GM23338 (cell line): ENCODE results near the gene GSTP1. TPM values are rescaled to one million over a fixed set of nuclear protein-coding genes. Genes with fewer than 3 reads are reported as not detected.
A peak's percentile ranks its signal among the peaks of the same experiment; 100 is the strongest.

Experiments
- ATAC-seq: fragments of 200-7000 bp; cut with Tn5 transposase; 3 replicates; pipeline ENCODE4 v1.9.1; 2020
- DNase-seq: peaks from one replicate; pipeline ENCODE4 v3.0.0-alpha.2; 2015; ENCODE audit warnings: low spot score
- H2AFZ ChIP-seq: fragments of 200-600 bp; sonication (generic); 2 replicates; pipeline ENCODE4 v1.8.0; 2016; ENCODE audit warnings: antibody characterized with exemption, mild to moderate bottlenecking, moderate library complexity
- H3F3A ChIP-seq: fragments of 200-600 bp; sonication (generic); replicated peaks from 2 replicates; pipeline ENCODE4 v1.8.0; 2017; ENCODE audit warnings: antibody characterized with exemption, mixed run types, low read depth
- H3K27ac ChIP-seq: fragments of 200-600 bp; sonication (generic); 2 replicates; pipeline ENCODE4 v1.6.1; 2016; ENCODE audit warnings: low read depth
- H3K27me3 ChIP-seq: fragments of 200-600 bp; sonication (generic); 2 replicates; pipeline ENCODE4 v1.8.0; 2016; ENCODE audit warnings: mild to moderate bottlenecking, mixed run types, moderate library complexity; ENCODE audit not compliant: insufficient read depth
- H3K36me3 ChIP-seq: fragments of 200-600 bp; sonication (generic); 2 replicates; pipeline ENCODE4 v1.8.0; 2016; ENCODE audit warnings: mild to moderate bottlenecking; ENCODE audit not compliant: insufficient read depth
- H3K4me1 ChIP-seq: fragments of 200-600 bp; sonication (generic); 2 replicates; pipeline ENCODE4 v1.8.0; 2016; ENCODE audit warnings: mild to moderate bottlenecking, moderate library complexity; ENCODE audit not compliant: insufficient read depth
- H3K4me2 ChIP-seq: fragments of 200-600 bp; sonication (generic); 2 replicates; pipeline ENCODE4 v1.7.1; 2017; ENCODE audit warnings: mixed run types
- H3K4me3 ChIP-seq: fragments of 200-600 bp; sonication (generic); 2 replicates; pipeline ENCODE4 v1.6.1; 2016; ENCODE audit warnings: mixed run types
- H3K79me2 ChIP-seq: fragments of 200-600 bp; sonication (generic); replicated peaks from 2 replicates; pipeline ENCODE4 v1.8.0; 2017; ENCODE audit warnings: mild to moderate bottlenecking; ENCODE audit not compliant: insufficient read depth
- H3K9me2 ChIP-seq: fragments of 200-600 bp; sonication (generic); 2 replicates; pipeline ENCODE4 v1.8.0; 2017; ENCODE audit not compliant: insufficient read depth
- H4K20me1 ChIP-seq: fragments of 200-600 bp; sonication (generic); replicated peaks from 2 replicates; pipeline ENCODE4 v1.8.0; 2017; ENCODE audit warnings: mild to moderate bottlenecking; ENCODE audit not compliant: insufficient read depth
- H3K27ac Mint-ChIP-seq: 2 replicates; pipeline ENCODE4 v1.8.0; 2020; ENCODE audit warnings: inconsistent platforms, mild to moderate bottlenecking, moderate library complexity, mixed read lengths
- H3K27me3 Mint-ChIP-seq: 3 replicates; pipeline ENCODE4 v1.8.0; 2022; ENCODE audit warnings: low read depth, mild to moderate bottlenecking, moderate library complexity, mixed read lengths, inconsistent platforms; ENCODE audit not compliant: insufficient read depth, poor library complexity
- H3K36me3 Mint-ChIP-seq: 3 replicates; pipeline ENCODE4 v1.8.0; 2021; ENCODE audit warnings: low read depth, mild to moderate bottlenecking, inconsistent platforms, moderate library complexity, mixed read lengths
- H3K4me1 Mint-ChIP-seq: 3 replicates; pipeline ENCODE4 v1.8.0; 2020; ENCODE audit warnings: mild to moderate bottlenecking, inconsistent platforms, mixed read lengths
- H3K4me3 Mint-ChIP-seq: 3 replicates; pipeline ENCODE4 v1.8.0; 2021; ENCODE audit warnings: moderate library complexity, mild to moderate bottlenecking, inconsistent platforms, mixed read lengths
- H3K9me3 Mint-ChIP-seq: 3 replicates; pipeline ENCODE4 v1.8.0; 2020; ENCODE audit warnings: moderate library complexity, mild to moderate bottlenecking, inconsistent platforms, mixed read lengths
- CREB1 ChIP-seq: fragments of 250-450 bp; sonication (Bioruptor Pico); IDR thresholded peaks from 2 replicates; pipeline ENCODE4 v1.5.0; 2020; ENCODE audit warnings: low read depth, mild to moderate bottlenecking, moderate library complexity
- EZH2 ChIP-seq: fragments of 200-600 bp; sonication (generic); IDR thresholded peaks from one replicate; pipeline ENCODE4 v1.8.0; 2017; ENCODE audit warnings: antibody characterized with exemption, mild to moderate bottlenecking, low read depth; ENCODE audit not compliant: unreplicated experiment
- NANOG ChIP-seq: IDR thresholded peaks from 2 replicates; pipeline ENCODE4 v1.6.1; 2016; ENCODE audit warnings: antibody characterized with exemption, borderline replicate concordance
- POLR2AphosphoS5 ChIP-seq: IDR thresholded peaks from 2 replicates; pipeline ENCODE4 v1.6.1; 2016; ENCODE audit warnings: antibody characterized with exemption, low read depth
- ZNF462 ChIP-seq: fragments of 250-450 bp; sonication (Bioruptor Pico); IDR thresholded peaks from 2 replicates; pipeline ENCODE4 v1.5.0; 2020; ENCODE audit warnings: mild to moderate bottlenecking, moderate library complexity
- polyA plus RNA-seq: library from polyadenylated mRNA; unstranded; fragments of >200 nt; fragmentation: Nextera tagmentation; extraction: Ambion mirVana; gene quantifications from 2 replicates; pipeline ENCODE4 v1.2.1, GENCODE V29; 2016
- total RNA-seq: library from RNA; depleted of rRNA; stranded (reverse); fragments of >200 nt; shearing (Covaris generic); gene quantifications from 2 replicates; pipeline ENCODE4 v1.2.3, GENCODE V29; 2014

GSTP1 gene
- total and polyA plus RNA-seq, 2 experiments from 2014 or later, result 1,776 to 1,881 TPM

DNA sequence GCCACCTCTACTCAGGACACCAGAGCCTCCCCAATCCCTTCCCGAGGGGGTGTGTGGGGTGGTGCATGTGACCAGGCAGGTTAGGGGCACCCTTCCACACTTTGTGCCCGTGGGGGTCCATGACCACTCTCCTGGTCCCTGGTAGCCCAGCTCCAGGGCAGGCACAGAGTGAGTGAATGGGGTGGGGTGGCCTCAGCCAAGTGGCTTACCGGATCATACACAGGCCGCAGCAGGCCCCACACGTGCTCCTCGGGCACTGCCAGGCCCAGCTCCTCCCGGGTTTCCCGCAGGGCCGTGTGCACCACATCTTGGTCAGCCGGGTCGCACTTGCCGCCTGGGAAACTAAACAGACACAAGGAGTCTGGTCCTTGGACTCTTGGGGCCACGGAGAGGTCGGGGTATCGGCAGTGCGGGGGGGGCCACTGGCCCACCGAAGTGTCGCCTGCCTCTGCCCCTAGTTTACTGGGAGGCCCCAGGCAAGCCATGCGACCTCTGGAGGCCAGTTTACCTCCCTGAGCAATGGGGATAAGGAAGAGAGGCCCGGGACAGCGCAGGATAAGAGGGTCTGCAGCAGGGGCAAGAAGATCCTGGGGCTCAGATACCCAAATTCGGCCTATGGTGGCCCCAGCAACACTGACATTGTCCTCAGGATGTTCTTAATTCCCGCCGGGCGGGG is 45.2 kb downstream of the GSTP1 start (continued):
- no peak for TF ChIP-seq ZNF462 (CRISPR knock-in tag)
- peak; percentile 6; the same call in 1 of the 2 replicates for TF ChIP-seq POLR2AphosphoS5

DNA sequence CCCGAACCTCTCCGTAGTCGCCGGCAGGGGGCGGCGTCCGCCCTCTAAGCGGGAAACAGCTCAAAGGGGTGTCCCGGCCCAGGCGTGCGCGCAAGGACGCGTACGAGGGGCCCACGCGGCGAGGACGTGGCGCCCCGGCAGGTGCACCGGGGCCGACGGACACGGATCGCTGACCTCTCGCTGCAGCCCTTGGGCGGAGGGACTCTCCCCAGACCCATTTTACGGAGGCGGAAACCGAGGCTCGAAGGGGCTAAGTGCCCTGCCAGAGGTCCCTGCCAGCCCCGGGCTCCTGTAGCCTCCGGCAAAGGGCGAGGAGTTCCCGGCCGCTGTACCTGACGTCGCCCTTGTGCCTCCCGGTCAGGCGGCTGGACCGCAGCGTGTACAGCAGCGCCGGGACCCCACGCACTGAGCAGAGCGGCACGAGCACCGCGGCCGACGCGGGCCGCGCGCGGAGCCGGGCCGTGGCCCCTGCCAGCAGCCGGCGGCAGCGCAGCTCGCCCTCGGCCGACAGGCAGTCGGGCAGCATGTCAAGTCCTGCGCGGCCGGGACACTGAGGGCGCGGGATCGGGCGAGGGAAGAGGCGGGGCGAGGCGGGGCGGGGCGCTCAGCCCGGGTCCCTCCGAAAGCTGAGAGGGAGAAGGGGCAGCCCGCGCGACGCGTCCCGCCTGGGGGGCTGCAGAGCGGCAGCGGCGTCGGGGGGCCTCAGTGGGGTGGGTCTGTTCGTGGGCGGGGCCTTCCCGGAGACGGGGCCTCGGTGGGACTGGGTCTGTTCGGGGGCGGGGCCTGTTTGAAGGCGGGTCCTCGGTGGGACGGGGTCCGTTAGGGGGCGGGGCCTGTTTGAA is 46.0 kb downstream of the GSTP1 start, which contains the start of gene NUDT8:
NUDT8 (minus strand) TSS at position 552 of the 842 bp plus-strand sequence; CDS start at position 526, 26 bp downstream.
- Histone ChIP-seq H3F3A (peaks cover 5% of the 10 kb centered on the region; the same call in 1 of the 2 replicates), H3K27ac (0 out of 2 replicates have a peak within 1 kb of the TSS, but pooled peaks have one; percentile 83), H3K4me3 (peak within 1 kb of the TSS; percentile 83), H4K20me1 (no peaks in the 10 kb centered on the region), H3K4me1 (peaks cover 10% of the 10 kb centered on the region; the same call in 1 of the 2 replicates), H3K36me3 (no peaks in the 10 kb centered on the region), H3K9me2 (no peaks in the 10 kb centered on the region), H3K79me2 (no peaks in the 10 kb centered on the region), H2AFZ (peak within 1 kb of the TSS; percentile 83), H3K4me2 (peak within 1 kb of the TSS; percentile 87), H3K27me3 (no peaks in the 10 kb centered on the region)
- Mint-ChIP-seq H3K4me1 (peaks cover 15% of the 10 kb centered on the region; the same call in 2 of the 3 replicates), H3K27me3 (peaks cover 25% of the 10 kb centered on the region), H3K9me3 (peaks cover 4% of the 10 kb centered on the region; the same call in 2 of the 3 replicates), H3K36me3 (peaks cover 19% of the 10 kb centered on the region), H3K27ac (peak within 1 kb of the TSS; percentile 86), H3K4me3 (peak within 1 kb of the TSS; percentile 78)
- DNase-seq, result peak; percentile 89
- ATAC-seq, result peak; percentile 55
- no peak for TF ChIP-seq EZH2
- peak; percentile 29; the same call in 1 of the 2 replicates for TF ChIP-seq POLR2AphosphoS5
- TF ChIP-seq CREB1 (CRISPR knock-in tag), result peak; percentile 48; the same call in 1 of the 2 replicates
- TF ChIP-seq ZNF462 (CRISPR knock-in tag), result no peak
- TF ChIP-seq NANOG, result no peak
